IPS DF 4.7 (cell line): ENCODE results near the gene RPL10A.
"Not testable (repeated sequence)": the region's sequence is repeated elsewhere in the genome, so short reads cannot be mapped to it uniquely, and the experiment has no call there.

Experiments
- DNase-seq: peaks from one replicate; pipeline ENCODE4 v3.0.0-alpha.2; 2013; ENCODE audit warnings: low spot score; ENCODE audit errors: extremely low read depth

The RPL10A gene

DNA sequence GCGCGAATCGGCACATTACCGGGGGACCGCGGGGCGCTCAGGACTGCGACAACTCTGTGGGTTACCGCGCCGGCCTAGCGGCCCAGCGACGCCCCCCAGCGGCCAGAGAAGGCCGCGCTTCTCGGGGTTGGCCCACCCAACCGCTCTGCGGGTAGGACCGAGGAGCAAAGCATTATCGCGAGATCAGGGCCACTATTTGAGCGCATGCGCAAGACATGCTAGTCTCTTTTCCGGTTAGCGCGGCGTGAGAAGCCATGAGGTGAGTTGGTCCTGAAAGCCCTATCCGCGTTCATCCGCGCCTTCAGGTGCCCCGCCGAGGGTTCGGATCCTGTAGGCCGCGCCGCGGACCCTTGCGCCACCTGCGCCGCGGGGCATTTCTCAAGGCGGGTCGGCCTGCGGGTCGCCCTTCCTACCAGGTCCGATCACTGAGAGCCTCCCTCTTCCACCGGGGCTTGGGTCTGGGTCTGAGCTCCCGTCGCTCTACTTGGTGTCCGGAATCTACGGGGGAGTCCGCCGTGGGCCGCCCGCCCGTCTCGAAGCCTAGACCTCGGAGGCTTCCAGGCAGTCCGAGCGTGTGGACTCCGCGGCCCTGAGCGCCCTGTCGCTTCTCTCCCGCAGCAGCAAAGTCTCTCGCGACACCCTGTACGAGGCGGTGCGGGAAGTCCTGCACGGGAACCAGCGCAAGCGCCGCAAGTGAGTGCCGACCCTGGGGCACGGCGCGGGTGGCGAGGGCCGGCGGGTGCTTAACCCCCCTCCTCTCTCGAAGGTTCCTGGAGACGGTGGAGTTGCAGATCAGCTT, at the start of gene RPL10A:
Gene RPL10A, plus strand, starts transcription at position 221 of the 799 bp plus-strand sequence. Its CDS starts 34 bp downstream, at position 255.
- peak; percentile 96 for DNase-seq

GRCh38 chr6:35419417-35419816, 48.8 kb upstream of the RPL10A start:
- DNase-seq = no peak

DNA sequence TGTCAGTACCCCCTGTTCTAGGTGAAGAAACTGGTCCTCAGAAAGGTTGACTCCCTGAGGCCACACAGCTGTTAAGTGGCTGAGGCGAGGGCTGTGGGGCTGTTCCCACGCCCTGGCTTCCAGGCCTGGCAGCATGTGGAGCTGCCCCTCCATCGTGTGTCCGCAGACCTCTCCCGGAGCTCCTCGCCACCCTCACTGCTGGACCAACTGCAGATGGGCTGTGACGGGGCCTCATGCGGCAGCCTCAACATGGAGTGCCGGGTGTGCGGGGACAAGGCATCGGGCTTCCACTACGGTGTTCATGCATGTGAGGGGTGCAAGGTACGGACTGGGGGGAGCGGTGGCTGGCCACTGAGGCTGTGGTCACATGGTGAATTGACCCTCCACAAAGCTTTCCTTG, 48.2 kb upstream of the RPL10A start:
- no peak for DNase-seq

GRCh38 chr6:35425284-35425683, 42.9 kb upstream of the RPL10A start:
- DNase-seq = no peak

GRCh38 chr6:35426074-35426473, 42.1 kb upstream of the RPL10A start:
- DNase-seq = no peak

GRCh38 chr6:35427435-35427834, 40.8 kb upstream of the RPL10A start:
- DNase-seq = no peak

GRCh38 chr6:35427851-35428321, 40.3 kb upstream of the RPL10A start:
- DNase-seq = no peak

- DNase-seq = no peak
These were observed 39.6 kb upstream of the RPL10A start for GRCh38 chr6:35428421-35429149.

GRCh38 chr6:35429463-35429862, 38.7 kb upstream of the RPL10A start:
- DNase-seq = no peak

GRCh38 chr6:35432291-35432690, 35.9 kb upstream of the RPL10A start:
- no peak for DNase-seq

GRCh38 chr6:35432702-35433101, 35.5 kb upstream of the RPL10A start:
- DNase-seq = not testable (repeated sequence)

DNA sequence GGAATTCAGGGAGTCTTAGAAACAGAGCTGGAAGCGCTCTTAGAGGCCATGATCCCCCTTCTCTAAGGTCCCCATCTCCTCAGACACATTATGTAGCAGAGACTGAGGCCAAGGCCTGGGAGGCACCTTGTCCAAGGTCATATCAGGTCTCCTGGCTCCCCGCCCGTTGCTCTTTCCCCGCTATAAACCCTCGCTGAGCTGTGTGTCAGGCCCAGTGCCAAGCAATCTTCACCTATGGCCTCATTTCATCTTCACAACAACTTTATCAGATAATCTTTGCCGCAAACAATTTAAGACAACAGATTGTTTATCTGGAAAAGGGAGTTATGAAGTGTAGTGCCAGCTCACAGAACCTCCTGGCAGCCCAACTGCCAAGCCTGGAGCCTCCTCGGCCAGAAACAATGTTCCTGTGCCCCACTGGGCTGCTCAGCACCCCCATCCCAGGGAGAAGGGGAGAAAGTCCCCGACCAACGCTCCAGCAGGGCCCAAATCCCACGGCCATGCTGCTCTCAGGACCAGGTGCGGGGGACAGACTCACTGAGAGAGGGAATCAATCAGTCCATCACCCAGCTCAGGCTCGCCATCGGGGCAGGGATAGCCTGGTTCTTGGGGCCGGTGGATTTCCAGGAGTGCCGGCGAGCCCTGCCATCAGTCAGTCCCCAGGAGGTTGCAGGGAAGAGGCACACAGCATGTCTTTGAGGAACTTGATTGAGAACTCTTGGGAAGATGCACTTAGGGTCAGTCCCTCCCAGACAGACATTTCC, 32.9 kb upstream of the RPL10A start:
- no peak for DNase-seq

DNA sequence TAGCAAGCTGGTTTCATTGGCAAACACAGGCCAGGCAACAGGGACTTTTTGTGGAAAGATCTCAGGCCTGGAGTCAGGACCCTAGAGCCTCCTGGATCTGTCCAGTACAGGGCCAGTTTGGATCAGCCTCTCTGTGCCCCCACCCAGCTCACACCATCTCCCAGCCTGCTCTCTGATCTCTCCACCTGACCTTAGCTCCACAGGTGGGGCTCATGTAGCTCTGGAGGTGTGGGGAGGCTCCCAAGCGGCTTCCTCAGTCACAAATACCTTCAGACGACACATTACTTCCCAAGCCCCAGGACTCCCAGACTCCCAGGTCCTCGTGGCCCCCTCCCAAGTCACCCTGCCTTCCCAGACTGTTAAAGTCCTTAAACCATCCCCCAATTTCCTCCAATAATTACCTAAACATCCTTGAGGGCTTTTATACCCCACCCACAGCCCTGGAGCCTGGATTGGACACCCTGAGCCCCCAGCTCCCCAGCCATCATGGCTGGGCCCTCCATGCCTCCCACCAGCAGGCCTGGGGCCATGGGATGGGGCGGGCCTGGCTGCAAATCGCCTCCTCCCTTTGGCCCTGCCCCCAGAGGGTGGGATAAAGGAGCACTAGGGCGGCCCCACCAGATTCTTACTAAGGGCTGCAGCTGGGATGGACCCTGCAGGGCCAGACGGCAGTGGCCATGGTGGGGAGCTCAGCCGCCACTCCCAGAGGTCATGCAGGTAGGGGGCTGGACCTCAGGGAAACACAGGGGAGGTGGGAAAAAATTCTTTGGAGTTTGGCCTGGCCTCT, 31.9 kb upstream of the RPL10A start:
- no peak for DNase-seq

DNA sequence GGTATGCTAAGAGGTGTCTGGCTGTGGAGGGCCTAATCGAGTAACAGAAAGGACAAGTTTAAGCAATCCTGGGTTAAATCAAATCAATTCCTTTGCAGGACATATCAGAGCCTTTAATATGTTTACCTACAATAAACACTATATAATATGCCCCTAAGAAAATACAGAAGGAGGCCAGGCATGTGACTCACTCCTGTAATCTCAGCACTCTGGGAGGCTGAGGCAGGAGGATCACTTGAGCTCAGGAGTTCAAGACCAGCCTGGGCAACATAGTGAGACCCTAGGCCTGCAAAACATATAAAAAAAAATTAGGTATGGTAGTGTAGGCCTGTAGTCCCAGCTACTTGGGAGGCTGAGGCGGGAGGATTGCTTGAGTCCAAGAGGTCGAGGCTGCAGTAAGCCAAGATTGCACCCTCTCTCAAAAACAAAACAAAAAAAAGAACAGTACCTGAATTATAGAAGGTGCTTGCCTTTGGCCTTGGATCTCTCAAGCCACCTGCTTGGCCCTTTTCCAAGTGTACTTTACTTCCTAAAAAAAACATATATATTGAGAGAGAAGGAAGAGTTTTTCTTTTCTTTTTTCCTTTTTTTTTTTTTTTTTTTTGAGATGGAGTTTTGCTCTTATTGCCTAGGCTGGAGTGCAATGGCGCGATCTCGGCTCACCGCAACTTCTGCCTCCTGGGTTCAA, 29.7 kb upstream of the RPL10A start:
- DNase-seq = not testable (repeated sequence)

- no peak for DNase-seq
These were observed 28.9 kb upstream of the RPL10A start for GRCh38 chr6:35439308-35439707.

GRCh38 chr6:35441205-35441604, 27.0 kb upstream of the RPL10A start:
- DNase-seq = no peak

DNA sequence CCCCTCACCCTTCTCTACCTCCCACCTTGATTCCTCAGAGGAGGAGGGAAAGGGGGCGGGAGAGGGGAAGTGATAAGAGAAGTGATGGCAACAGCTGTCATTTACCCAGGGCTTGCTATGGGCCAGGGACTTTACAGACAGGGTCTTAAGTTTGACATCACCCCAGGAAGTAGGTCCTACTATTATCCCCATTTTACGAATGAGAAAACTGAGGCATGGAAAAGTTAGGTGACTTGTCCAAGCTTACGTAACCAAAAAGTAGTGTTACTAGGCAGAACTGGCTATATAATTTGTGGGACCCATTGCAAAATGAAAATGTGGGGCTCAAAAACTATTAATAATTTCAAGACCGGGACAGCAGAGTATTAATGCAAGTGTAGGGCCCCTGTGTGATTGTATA, 26.6 kb upstream of the RPL10A start:
- DNase-seq = no peak

- DNase-seq = no peak
These were observed 25.5 kb upstream of the RPL10A start for GRCh38 chr6:35442693-35443092.

- no peak for DNase-seq
These were observed 24.7 kb upstream of the RPL10A start for GRCh38 chr6:35443341-35444030.

DNA sequence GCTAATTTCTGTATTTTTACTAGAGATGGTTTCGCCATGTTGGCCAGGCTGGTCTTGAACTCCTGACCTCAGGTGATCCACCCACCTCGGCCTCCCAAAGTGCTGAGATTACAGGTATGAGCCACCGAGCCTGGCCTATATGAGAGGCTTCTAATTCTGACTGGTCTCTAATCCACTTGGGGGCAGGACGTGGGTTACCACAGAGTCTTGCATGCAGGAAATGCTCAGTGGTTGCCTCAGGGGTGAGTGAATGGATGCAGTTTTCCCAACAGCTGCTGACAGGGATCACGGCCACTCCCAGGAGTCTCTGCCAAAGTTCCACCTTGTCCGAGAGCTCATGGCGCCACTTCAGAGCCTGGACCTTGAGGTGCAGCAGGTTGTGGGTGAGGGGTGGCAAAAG, 22.5 kb upstream of the RPL10A start:
- no peak for DNase-seq
